Measurements from ENCODE around the gene CEACAM1. TPM values are rescaled to one million over a fixed set of nuclear protein-coding genes. Genes with fewer than 3 reads are reported as not detected.
A peak's percentile ranks its signal among the peaks of the same experiment; 100 is the strongest.

Gene CEACAM1
- total RNA-seq, 5 donors from 2014 or later (not counting 1 experiment from before 2014, with no cell fraction given): 2.4 to 10.8 (median 9.9) TPM

DNA sequence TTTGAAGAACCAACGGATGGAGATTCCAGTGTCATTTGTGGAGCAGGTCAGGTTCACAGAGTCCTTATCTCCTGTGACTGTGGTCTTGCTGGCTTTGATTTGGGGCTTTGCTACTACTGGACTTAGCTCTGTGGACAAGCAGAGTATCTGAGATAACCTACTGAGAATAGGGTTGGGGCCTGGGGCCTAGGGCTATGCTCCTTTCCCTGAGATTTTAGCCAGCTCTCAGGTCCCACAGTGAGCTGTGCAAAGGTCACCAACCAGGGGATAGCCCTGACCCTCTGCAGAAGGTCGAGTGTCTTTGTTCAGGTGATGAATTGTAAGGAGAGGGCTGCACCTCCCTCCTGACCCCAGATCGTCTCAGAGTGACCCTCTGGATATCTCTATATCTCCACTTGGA, 9.2 kb downstream of the CEACAM1 start:
- CTCF ChIA-PET: interaction anchor here in 1 of 2 donors (1.0 kb wide), 1 partner anchor 27 kb away, joined by 3 read pairs; no protein-coding TSS in a partner anchor

DNA sequence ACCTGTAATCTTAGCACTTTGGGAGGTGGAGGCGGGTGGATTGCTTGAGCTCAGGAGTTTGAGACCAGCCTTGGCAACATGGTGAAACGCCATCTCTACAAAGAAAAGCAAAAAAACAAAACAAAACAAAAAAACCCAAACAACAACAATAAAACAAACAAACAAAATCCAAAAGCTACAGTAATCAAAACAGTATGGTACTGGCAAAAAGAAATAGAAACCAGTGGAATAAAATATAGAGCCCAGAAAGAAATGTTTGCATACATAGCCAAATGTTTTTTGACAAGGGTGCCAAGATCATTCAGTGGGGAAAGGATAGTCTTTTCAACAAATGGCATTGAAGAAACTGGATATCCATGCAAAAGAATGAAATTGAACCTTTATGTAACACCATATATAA, 11.5 kb downstream of the CEACAM1 start:
- Mint-ChIP-seq H3K27ac (no peak overlapping the region), H3K27me3 (no peaks in the 10 kb centered on the region), H3K4me1 (peaks cover 5 to 23% (median 18%) of the 10 kb centered on the region in 3 donors), H3K36me3 (peaks cover 41% of the 10 kb centered on the region), H3K4me3 (no peak overlapping the region), H3K9me3 (no peaks in the 10 kb centered on the region)
- no peak overlapping the region for H3K27ac ChIP-seq (ENCODE audit: low read length)
- H3K36me3 ChIP-seq (ENCODE audit: control insufficient read depth in 2 of 2, extremely low read depth in 1 of 2, insufficient read depth in 1 of 2, low read length in 1 of 2): peaks cover 0 to 3% of the 10 kb centered on the region in 2 donors
- CTCF ChIA-PET: interaction anchor here in 1 of 2 donors (0.6 kb wide), 1 partner anchor 103 kb away, joined by 3 read pairs; no protein-coding TSS in a partner anchor
- DNase-seq (no peak), ATAC-seq (replicated peaks in 1 of 4) (no peak)
- H3K9me3 ChIP-seq: no peaks in the 10 kb centered on the region
- no CpG with 5 or more reads among the region's 2 CpGs for WGBS (ENCODE audit: insufficient coverage)
- H3K4me1 ChIP-seq (ENCODE audit: control insufficient read depth in 1 of 2, extremely low read depth in 1 of 2, insufficient read depth in 2 of 2, low read length in 2 of 2): peaks cover 0 to 4% of the 10 kb centered on the region in 2 experiments
- POLR2A ChIA-PET: no interaction called here
- no peak overlapping the region for H3K4me3 ChIP-seq (ENCODE audit: control insufficient read depth in 1 of 2, extremely low read depth in 1 of 2, low read length in 1 of 2)
- no peaks in the 10 kb centered on the region for H3K27me3 ChIP-seq (replicated peaks in 1 of 2; ENCODE audit: control insufficient read depth in 2 of 2, extremely low read depth in 1 of 2, insufficient read depth in 2 of 2, low read length in 1 of 2)

More for the DNA sequence above, 9.2 kb downstream of the CEACAM1 start:
- peaks cover 40% of the 10 kb centered on the region for H3K36me3 Mint-ChIP-seq
- H3K27me3 ChIP-seq (replicated peaks in 1 of 2; ENCODE audit: control insufficient read depth in 2 of 2, extremely low read depth in 1 of 2, insufficient read depth in 2 of 2, low read length in 1 of 2): no peaks in the 10 kb centered on the region
- peaks cover under 1 to 17% (median 14%) of the 10 kb centered on the region in 3 donors for H3K4me1 Mint-ChIP-seq
- no peaks in the 10 kb centered on the region for H3K9me3 ChIP-seq
- H3K36me3 ChIP-seq (ENCODE audit: control insufficient read depth in 2 of 2, extremely low read depth in 1 of 2, insufficient read depth in 1 of 2, low read length in 1 of 2): peaks cover 0 to 3% of the 10 kb centered on the region in 2 donors
- 100% methylated on average over 1 of the region's 3 CpGs for WGBS (ENCODE audit: insufficient coverage)
- ATAC-seq (replicated peaks in 1 of 4) (no peak), DNase-seq (no peak)
- H3K4me3 Mint-ChIP-seq: no peak overlapping the region
- POLR2A ChIA-PET: no interaction called here
- no peaks in the 10 kb centered on the region for H3K27me3 Mint-ChIP-seq
- no peaks in the 10 kb centered on the region for H3K9me3 Mint-ChIP-seq
- H3K4me3 ChIP-seq (ENCODE audit: control insufficient read depth in 1 of 2, extremely low read depth in 1 of 2, low read length in 1 of 2): no peak overlapping the region
- H3K4me1 ChIP-seq (ENCODE audit: control insufficient read depth in 1 of 2, extremely low read depth in 1 of 2, insufficient read depth in 2 of 2, low read length in 2 of 2): no peaks in the 10 kb centered on the region
- no peak overlapping the region for H3K27ac Mint-ChIP-seq
- H3K27ac ChIP-seq (ENCODE audit: low read length): no peak overlapping the region

DNA sequence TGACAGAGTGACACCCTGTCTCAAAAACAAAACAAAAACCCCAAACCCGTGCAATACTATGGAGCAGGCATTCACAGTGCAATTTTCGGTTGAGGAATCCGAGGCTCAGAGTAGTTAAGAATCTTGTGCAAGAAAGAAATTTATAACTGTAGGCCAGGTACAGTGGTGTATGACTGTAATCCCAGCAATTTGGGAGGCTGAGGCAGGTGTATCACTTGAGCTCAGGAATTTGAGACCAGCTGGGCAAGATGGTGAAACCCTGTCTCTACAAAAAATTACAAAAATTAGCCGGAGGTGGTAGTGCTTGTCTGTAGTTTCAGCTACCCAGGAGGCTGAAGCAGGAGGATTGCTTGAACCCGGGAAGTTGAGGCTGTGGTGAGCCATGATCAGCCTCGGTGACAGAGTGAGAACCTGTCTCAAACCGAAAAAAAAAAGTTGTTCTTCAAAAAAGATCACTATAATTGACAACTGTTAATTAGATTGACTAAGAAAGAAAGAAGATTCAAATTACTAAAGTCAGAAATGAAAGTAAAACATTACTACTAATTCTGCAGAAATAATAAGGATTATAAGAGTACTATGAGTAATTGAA, 12.9 kb downstream of the CEACAM1 start:
- Mint-ChIP-seq H3K9me3 (no peaks in the 10 kb centered on the region), H3K27me3 (no peaks in the 10 kb centered on the region), H3K27ac (peak overlapping the region in 1 of 2 donors; percentile 58), H3K36me3 (peaks cover 44% of the 10 kb centered on the region), H3K4me1 (peaks cover 5 to 25% (median 18%) of the 10 kb centered on the region in 3 donors), H3K4me3 (no peak overlapping the region)
- WGBS (ENCODE audit: insufficient coverage): no CpG with 5 or more reads among the region's 7 CpGs
- Histone ChIP-seq H3K4me3 (ENCODE audit: control insufficient read depth in 1 of 2, extremely low read depth in 1 of 2, low read length in 1 of 2) (no peak overlapping the region), H3K27ac (ENCODE audit: low read length) (no peak overlapping the region), H3K36me3 (ENCODE audit: control insufficient read depth in 2 of 2, extremely low read depth in 1 of 2, insufficient read depth in 1 of 2, low read length in 1 of 2) (peaks cover 0 to 6% of the 10 kb centered on the region in 2 donors), H3K9me3 (no peaks in the 10 kb centered on the region), H3K27me3 (replicated peaks in 1 of 2; ENCODE audit: control insufficient read depth in 2 of 2, extremely low read depth in 1 of 2, insufficient read depth in 2 of 2, low read length in 1 of 2) (no peaks in the 10 kb centered on the region), H3K4me1 (ENCODE audit: control insufficient read depth in 1 of 2, extremely low read depth in 1 of 2, insufficient read depth in 2 of 2, low read length in 2 of 2) (peaks cover 0 to 4% of the 10 kb centered on the region in 2 experiments)
- ATAC-seq (replicated peaks in 1 of 4) (no peak), DNase-seq (no peak)
- CTCF ChIA-PET: interaction anchor here in 1 of 2 donors (0.7 to 0.8 kb wide), 2 partner anchors 9 to 416 kb away, joined by 3 read pairs; no protein-coding TSS in a partner anchor
- POLR2A ChIA-PET: no interaction called here

DNA sequence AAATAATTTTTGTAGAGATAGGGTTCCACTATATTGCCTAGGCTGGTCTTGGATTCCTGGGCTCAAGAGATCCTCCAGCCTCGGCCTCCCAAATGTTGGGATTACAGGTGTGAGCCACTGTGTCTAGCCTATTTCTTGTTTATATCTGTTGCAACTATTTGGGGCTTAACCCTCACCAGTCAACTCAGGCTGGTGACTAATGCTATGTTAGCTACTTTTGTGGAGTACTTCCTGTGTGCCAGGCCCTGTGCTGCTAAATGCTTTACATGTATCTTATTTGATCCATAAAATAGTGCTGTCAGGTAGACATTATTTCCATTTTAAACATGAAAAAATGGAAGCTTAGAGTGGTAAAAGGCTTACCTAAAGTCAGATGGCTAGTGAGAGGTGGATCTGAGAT, 13.8 kb downstream of the CEACAM1 start:
- peaks cover 5 to 25% (median 18%) of the 10 kb centered on the region in 3 donors for H3K4me1 Mint-ChIP-seq
- H3K27me3 Mint-ChIP-seq: no peaks in the 10 kb centered on the region
- no peak overlapping the region for H3K27ac Mint-ChIP-seq
- Histone ChIP-seq H3K4me3 (ENCODE audit: control insufficient read depth in 1 of 2, extremely low read depth in 1 of 2, low read length in 1 of 2) (no peak overlapping the region), H3K27ac (ENCODE audit: low read length) (no peak overlapping the region), H3K9me3 (no peaks in the 10 kb centered on the region), H3K4me1 (ENCODE audit: control insufficient read depth in 1 of 2, extremely low read depth in 1 of 2, insufficient read depth in 2 of 2, low read length in 2 of 2) (peaks cover 0 to 4% of the 10 kb centered on the region in 2 experiments), H3K36me3 (ENCODE audit: control insufficient read depth in 2 of 2, extremely low read depth in 1 of 2, insufficient read depth in 1 of 2, low read length in 1 of 2) (peaks cover 0 to 6% of the 10 kb centered on the region in 2 donors), H3K27me3 (replicated peaks in 1 of 2; ENCODE audit: control insufficient read depth in 2 of 2, extremely low read depth in 1 of 2, insufficient read depth in 2 of 2, low read length in 1 of 2) (no peaks in the 10 kb centered on the region)
- POLR2A ChIA-PET: no interaction called here
- H3K9me3 Mint-ChIP-seq: no peaks in the 10 kb centered on the region
- H3K36me3 Mint-ChIP-seq: peaks cover 41% of the 10 kb centered on the region
- CTCF ChIA-PET: no interaction called here
- DNase-seq: no peak
- peak in 1 of 4 experiments; percentile 63 for ATAC-seq (replicated peaks in 1 of 4)
- no peak overlapping the region for H3K4me3 Mint-ChIP-seq
- WGBS (ENCODE audit: insufficient coverage): no CpG with 5 or more reads among the region's 1 CpG

DNA sequence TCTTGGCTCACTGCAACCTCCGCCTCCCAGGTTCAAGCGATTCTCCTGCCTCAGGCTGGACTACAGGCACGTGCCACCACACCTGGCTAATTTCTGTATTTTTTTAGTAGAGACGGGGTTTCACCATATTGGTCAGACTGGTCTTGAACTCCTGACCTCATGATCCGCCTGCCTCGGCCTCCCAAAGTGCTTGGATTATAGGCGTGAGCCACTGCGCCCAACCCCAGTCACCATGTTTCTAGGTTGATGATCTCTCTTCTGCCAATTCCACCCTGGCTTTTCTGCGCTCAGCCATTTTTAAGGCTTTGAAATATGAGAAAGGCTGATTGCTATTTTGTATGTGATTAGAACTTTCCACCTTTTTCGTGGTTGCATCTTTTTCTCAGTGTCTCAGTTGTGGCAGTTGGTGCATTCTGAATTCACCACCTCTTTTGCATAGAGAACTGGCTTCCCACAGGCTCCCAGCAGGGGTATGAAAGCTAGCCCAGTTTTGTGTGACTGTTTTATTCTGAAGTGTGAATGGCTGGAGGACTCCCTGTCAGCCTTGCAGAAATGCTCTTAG, 15.5 kb downstream of the CEACAM1 start:
- ATAC-seq (replicated peaks in 1 of 4) (no peak), DNase-seq (no peak)
- Histone ChIP-seq H3K27me3 (replicated peaks in 1 of 2; ENCODE audit: control insufficient read depth in 2 of 2, extremely low read depth in 1 of 2, insufficient read depth in 2 of 2, low read length in 1 of 2) (no peaks in the 10 kb centered on the region), H3K4me3 (ENCODE audit: control insufficient read depth in 1 of 2, extremely low read depth in 1 of 2, low read length in 1 of 2) (no peak overlapping the region), H3K9me3 (no peaks in the 10 kb centered on the region), H3K4me1 (ENCODE audit: control insufficient read depth in 1 of 2, extremely low read depth in 1 of 2, insufficient read depth in 2 of 2, low read length in 2 of 2) (peaks cover 0 to 4% of the 10 kb centered on the region in 2 experiments), H3K36me3 (ENCODE audit: control insufficient read depth in 2 of 2, extremely low read depth in 1 of 2, insufficient read depth in 1 of 2, low read length in 1 of 2) (peaks cover 0 to 6% of the 10 kb centered on the region in 2 donors), H3K27ac (ENCODE audit: low read length) (no peak overlapping the region)
- Mint-ChIP-seq H3K4me3 (no peak overlapping the region), H3K27me3 (no peaks in the 10 kb centered on the region), H3K27ac (no peak overlapping the region), H3K9me3 (no peaks in the 10 kb centered on the region), H3K36me3 (peaks cover 39% of the 10 kb centered on the region), H3K4me1 (peaks cover 5 to 25% (median 18%) of the 10 kb centered on the region in 3 donors)
- ChIA-PET POLR2A (no interaction called here), CTCF (no interaction called here)
- 72% methylated on average over 5 of the region's 10 CpGs for WGBS (ENCODE audit: insufficient coverage)

DNA sequence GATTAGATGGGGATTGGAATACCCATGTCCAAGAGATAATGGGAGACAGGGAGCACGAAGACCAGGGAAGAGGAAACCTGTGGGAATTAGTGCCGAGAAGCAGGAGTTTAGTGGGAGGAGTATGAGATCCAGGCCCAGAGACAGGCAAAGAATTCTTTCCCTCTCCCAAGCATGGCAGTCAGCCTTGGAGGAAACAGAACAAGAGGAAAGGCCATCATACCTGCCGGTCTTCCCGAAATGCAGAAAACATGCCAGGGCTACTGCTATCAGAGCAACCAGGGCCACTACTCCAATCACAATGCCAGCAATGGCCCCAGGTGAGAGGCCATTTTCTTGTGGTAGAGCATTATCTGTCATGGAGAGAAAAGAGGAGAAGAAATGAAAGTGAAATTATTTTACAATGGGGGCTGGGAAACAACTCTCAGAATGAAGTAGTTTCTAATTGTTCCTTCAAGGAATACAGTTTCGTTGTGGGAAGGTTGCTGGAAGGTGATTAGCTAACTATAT, 16.1 kb downstream of the CEACAM1 start:
- H3K4me1 Mint-ChIP-seq: peaks cover 5 to 25% (median 18%) of the 10 kb centered on the region in 3 donors
- ChIA-PET POLR2A (no interaction called here), CTCF (no interaction called here)
- Histone ChIP-seq H3K9me3 (no peaks in the 10 kb centered on the region), H3K27me3 (replicated peaks in 1 of 2; ENCODE audit: control insufficient read depth in 2 of 2, extremely low read depth in 1 of 2, insufficient read depth in 2 of 2, low read length in 1 of 2) (no peaks in the 10 kb centered on the region), H3K4me3 (ENCODE audit: control insufficient read depth in 1 of 2, extremely low read depth in 1 of 2, low read length in 1 of 2) (no peak overlapping the region), H3K27ac (ENCODE audit: low read length) (no peak overlapping the region), H3K4me1 (ENCODE audit: control insufficient read depth in 1 of 2, extremely low read depth in 1 of 2, insufficient read depth in 2 of 2, low read length in 2 of 2) (peaks cover 0 to 4% of the 10 kb centered on the region in 2 experiments), H3K36me3 (ENCODE audit: control insufficient read depth in 2 of 2, extremely low read depth in 1 of 2, insufficient read depth in 1 of 2, low read length in 1 of 2) (peaks cover 0 to 6% of the 10 kb centered on the region in 2 donors)
- ATAC-seq (replicated peaks in 1 of 4): no peak
- H3K27me3 Mint-ChIP-seq: no peaks in the 10 kb centered on the region
- no peak overlapping the region for H3K4me3 Mint-ChIP-seq
- H3K9me3 Mint-ChIP-seq: no peaks in the 10 kb centered on the region
- peak overlapping the region in 1 of 2 donors; percentile 1 for H3K27ac Mint-ChIP-seq
- no peak for DNase-seq
- no CpG with 5 or more reads among the region's 5 CpGs for WGBS (ENCODE audit: insufficient coverage)
- peaks cover 33% of the 10 kb centered on the region for H3K36me3 Mint-ChIP-seq
